Large intestine (tissue), 12 donors: ENCODE measurements around the gene C1orf116. TPM values are rescaled to one million over a fixed set of nuclear protein-coding genes. Genes with fewer than 3 reads are reported as not detected.

Experiments
- DNase-seq, 2 donors: peaks; one replicate each; pipeline versions ENCODE4 v3.0.0 to v3.0.0-alpha.2; 2013
- H3K27ac ChIP-seq: one replicate; pipeline ENCODE4 v1.5.1; 2013; ENCODE audit warnings: low read length
- H3K27me3 ChIP-seq: 2 replicates; pipeline ENCODE4 v1.6.1; 2013; ENCODE audit warnings: low read length; ENCODE audit not compliant: control insufficient read depth, insufficient read depth
- H3K36me3 ChIP-seq: 2 replicates; pipeline ENCODE4 v1.6.1; 2013; ENCODE audit warnings: low read length; ENCODE audit not compliant: control insufficient read depth, insufficient read depth
- H3K4me1 ChIP-seq: one replicate; pipeline ENCODE4 v1.6.1; 2013; ENCODE audit warnings: low read length; ENCODE audit not compliant: control insufficient read depth, insufficient read depth
- H3K4me3 ChIP-seq: one replicate; pipeline ENCODE4 v1.5.1; 2013; ENCODE audit warnings: low read length
- H3K9me3 ChIP-seq: one replicate; pipeline ENCODE4 v1.6.1; 2013; ENCODE audit warnings: mild to moderate bottlenecking, low read depth, low read length, moderate library complexity; ENCODE audit not compliant: control insufficient read depth
- WGBS: methylation state at CpG from one replicate; pipeline ENCODE4 v1.1.5; 2013; ENCODE audit warnings: low lambda C conversion rate; ENCODE audit not compliant: insufficient coverage; 5-methylcytosine and 5-hydroxymethylcytosine counted together
- long read RNA-seq, 11 donors: transcript quantifications; one replicate each; lab custom pipeline, GENCODE V29; 2026
- polyA plus RNA-seq: library from polyadenylated mRNA; unstranded; fragments of 120-200 nt; gene quantifications from one replicate; pipeline ENCODE4 v1.2.1, GENCODE V29; 2013

The C1orf116 gene
- polyA plus RNA-seq = 45.7 TPM
- long read RNA-seq, donor 1, full-length matches to known transcripts = 4 of 4 reads
- long read RNA-seq, donor 1, partial matches to known transcripts = 0 of 4 reads
- long read RNA-seq, donor 1, other reads (novel, unspliced or antisense) = 0 of 4 reads
- long read RNA-seq, donor 2, full-length matches to known transcripts = 14 of 14 reads
- long read RNA-seq, donor 2, partial matches to known transcripts = 0 of 14 reads
- long read RNA-seq, donor 2, other reads (novel, unspliced or antisense) = 0 of 14 reads
- long read RNA-seq, donor 3 = 0 reads
- long read RNA-seq, donor 4, full-length matches to known transcripts = 1 of 1 reads
- long read RNA-seq, donor 4, partial matches to known transcripts = 0 of 1 reads
- long read RNA-seq, donor 4, other reads (novel, unspliced or antisense) = 0 of 1 reads
- long read RNA-seq, donor 5, full-length matches to known transcripts = 1 of 1 reads
- long read RNA-seq, donor 5, partial matches to known transcripts = 0 of 1 reads
- long read RNA-seq, donor 5, other reads (novel, unspliced or antisense) = 0 of 1 reads
- long read RNA-seq, donor 6, full-length matches to known transcripts = 5 of 5 reads
- long read RNA-seq, donor 6, partial matches to known transcripts = 0 of 5 reads
- long read RNA-seq, donor 6, other reads (novel, unspliced or antisense) = 0 of 5 reads
- long read RNA-seq, donor 7, full-length matches to known transcripts = 1 of 1 reads
- long read RNA-seq, donor 7, partial matches to known transcripts = 0 of 1 reads
- long read RNA-seq, donor 7, other reads (novel, unspliced or antisense) = 0 of 1 reads
- long read RNA-seq, donor 8, full-length matches to known transcripts = 12 of 12 reads
- long read RNA-seq, donor 8, partial matches to known transcripts = 0 of 12 reads
- long read RNA-seq, donor 8, other reads (novel, unspliced or antisense) = 0 of 12 reads
- long read RNA-seq, donor 9, full-length matches to known transcripts = 2 of 2 reads
- long read RNA-seq, donor 9, partial matches to known transcripts = 0 of 2 reads
- long read RNA-seq, donor 9, other reads (novel, unspliced or antisense) = 0 of 2 reads
- long read RNA-seq, donor 10, full-length matches to known transcripts = 10 of 17 reads
- long read RNA-seq, donor 10, partial matches to known transcripts = 7 of 17 reads
- long read RNA-seq, donor 10, other reads (novel, unspliced or antisense) = 0 of 17 reads
- long read RNA-seq, donor 11, full-length matches to known transcripts = 2 of 2 reads
- long read RNA-seq, donor 11, partial matches to known transcripts = 0 of 2 reads
- long read RNA-seq, donor 11, other reads (novel, unspliced or antisense) = 0 of 2 reads

DNA sequence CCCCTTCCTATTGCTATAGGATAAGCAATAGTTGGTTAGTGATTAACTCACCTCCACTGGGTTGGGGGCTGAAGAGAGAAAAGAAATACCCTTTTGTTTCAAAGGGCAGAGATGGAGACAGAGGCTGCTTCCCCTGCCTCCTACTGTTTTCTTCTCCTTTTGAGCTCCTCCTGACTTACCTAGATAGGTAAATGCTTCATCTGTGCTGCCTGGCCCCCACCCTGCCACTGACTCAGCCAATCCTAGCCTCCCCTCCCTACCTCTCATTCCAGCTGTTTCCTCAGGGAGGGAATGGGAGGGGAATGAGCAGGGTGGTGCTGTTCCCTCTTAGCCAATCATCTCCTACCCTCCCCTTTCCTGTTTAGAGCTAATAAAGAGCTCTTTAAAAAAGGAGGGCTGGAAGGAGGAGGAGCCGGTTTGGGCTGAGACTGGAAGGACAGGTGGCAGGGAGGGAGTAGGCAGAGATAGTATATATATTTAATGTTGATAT is at the start of gene C1orf116:
TSS of gene C1orf116 (minus strand) at position 229 of the 490 bp plus-strand sequence. CDS start 5,158 bp downstream, outside the sequence.
- Histone ChIP-seq H3K36me3 (no peaks in the 10 kb centered on the region), H3K4me1 (peaks cover 35% of the 10 kb centered on the region), H3K27me3 (no peaks in the 10 kb centered on the region), H3K9me3 (no peaks in the 10 kb centered on the region), H3K4me3 (peak within 1 kb of the TSS; percentile 73), H3K27ac (peak within 1 kb of the TSS; percentile 99)
- no CpG with 5 or more reads among the region's 1 CpG for WGBS
- peak; percentile 94 to 98 for DNase-seq

DNA sequence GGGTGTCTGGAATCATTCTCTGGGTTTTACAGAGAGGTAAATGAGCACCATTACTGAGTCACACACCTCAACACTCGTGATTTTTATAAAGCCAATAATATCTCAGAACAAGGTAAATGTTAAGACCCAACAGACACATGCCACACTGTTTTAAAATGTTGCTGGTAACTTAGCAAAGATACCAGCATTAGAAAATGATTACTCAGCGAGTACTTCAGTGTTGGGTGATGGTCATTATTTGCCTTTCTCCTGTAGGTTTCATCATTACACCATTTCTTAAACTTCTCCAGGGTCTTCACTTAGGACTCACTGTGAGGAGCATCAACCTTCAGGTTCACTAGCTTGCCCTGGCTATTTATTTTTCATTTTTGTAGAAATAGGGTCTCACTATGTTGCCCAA is 49.2 kb upstream of the C1orf116 start:
- no peaks in the 10 kb centered on the region for H3K27me3 ChIP-seq
- H3K4me3 ChIP-seq = no peak overlapping the region
- H3K27ac ChIP-seq = no peak overlapping the region
- no CpG with 5 or more reads among the region's 2 CpGs for WGBS
- no peak for DNase-seq
- H3K36me3 ChIP-seq = peaks cover 14% of the 10 kb centered on the region
- no peaks in the 10 kb centered on the region for H3K4me1 ChIP-seq
- H3K9me3 ChIP-seq = no peaks in the 10 kb centered on the region

DNA sequence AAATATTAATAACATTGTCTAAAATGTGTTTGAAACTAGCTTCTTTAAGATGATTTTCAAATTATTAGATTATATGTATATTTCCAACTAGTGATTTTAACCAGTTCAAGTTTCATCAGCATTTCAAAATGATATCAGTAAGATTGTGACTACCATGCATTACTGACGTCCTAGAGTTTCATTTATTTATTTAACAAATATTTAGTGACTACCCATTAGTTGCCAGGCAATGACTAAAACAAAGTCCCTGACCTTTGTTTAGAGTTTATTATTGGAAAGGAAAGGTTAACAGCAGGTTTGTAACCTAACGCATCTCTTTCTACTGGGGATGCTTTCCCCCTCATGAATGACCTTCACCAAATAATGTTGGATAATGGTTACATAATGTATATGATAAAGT is 48.5 kb upstream of the C1orf116 start:
- H3K36me3 ChIP-seq = peaks cover 14% of the 10 kb centered on the region
- H3K4me3 ChIP-seq = no peak overlapping the region
- no peak for DNase-seq
- H3K9me3 ChIP-seq = no peaks in the 10 kb centered on the region
- WGBS = no CpG with 5 or more reads among the region's 2 CpGs
- H3K4me1 ChIP-seq = no peaks in the 10 kb centered on the region
- no peaks in the 10 kb centered on the region for H3K27me3 ChIP-seq
- no peak overlapping the region for H3K27ac ChIP-seq

- no peaks in the 10 kb centered on the region for H3K27me3 ChIP-seq
- H3K27ac ChIP-seq = no peak overlapping the region
- 100% methylated on average over 1 of the region's 6 CpGs for WGBS
- H3K9me3 ChIP-seq = no peaks in the 10 kb centered on the region
- DNase-seq = no peak
- H3K4me3 ChIP-seq = no peak overlapping the region
- no peaks in the 10 kb centered on the region for H3K4me1 ChIP-seq
- H3K36me3 ChIP-seq = peaks cover 18% of the 10 kb centered on the region
Observed at GRCh38 chr1:207079706-207080241, 47.2 kb upstream of the C1orf116 start.

DNA sequence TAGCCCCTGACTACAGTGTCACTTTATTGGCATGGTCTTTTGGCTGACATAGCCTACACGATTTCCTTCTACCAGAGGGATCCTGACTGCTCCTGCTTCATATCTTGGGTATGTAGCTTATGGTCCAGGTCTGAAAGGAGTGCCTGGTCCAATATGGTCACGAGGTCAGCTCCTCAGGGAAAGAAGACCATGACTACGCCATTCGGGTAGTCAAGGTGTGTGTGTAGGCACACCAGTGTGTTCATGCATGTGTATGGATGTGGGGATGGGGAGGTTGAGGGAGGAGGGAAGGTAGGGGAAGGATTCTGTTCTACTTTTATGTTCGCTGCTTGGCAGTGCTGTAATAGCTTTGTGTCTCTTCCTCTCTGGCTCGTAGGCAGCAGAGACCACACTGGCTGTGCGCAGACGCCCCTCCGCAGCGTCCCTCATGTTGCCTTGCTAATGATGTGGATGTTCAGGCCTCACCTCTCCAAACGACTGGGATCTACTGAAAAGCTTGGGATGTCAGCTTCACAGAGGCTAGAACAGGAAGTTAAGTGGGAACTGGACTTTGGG is 46.1 kb upstream of the C1orf116 start:
- no CpG with 5 or more reads among the region's 11 CpGs for WGBS
- no peak overlapping the region for H3K27ac ChIP-seq

GRCh38 chr1:207077470-207078377 is 45.2 kb upstream of the C1orf116 start:
- H3K27ac ChIP-seq = no peak overlapping the region
- 52% methylated on average over 2 of the region's 6 CpGs for WGBS

More for the DNA sequence above, 46.1 kb upstream of the C1orf116 start:
- DNase-seq = no peak
- H3K36me3 ChIP-seq = peaks cover 20% of the 10 kb centered on the region
- no peaks in the 10 kb centered on the region for H3K9me3 ChIP-seq
- no peaks in the 10 kb centered on the region for H3K27me3 ChIP-seq
- no peak overlapping the region for H3K4me3 ChIP-seq
- no peaks in the 10 kb centered on the region for H3K4me1 ChIP-seq

GRCh38 chr1:207077012-207077411 is 44.5 kb upstream of the C1orf116 start:
- Histone ChIP-seq H3K36me3 (peaks cover 32% of the 10 kb centered on the region), H3K27me3 (no peaks in the 10 kb centered on the region), H3K27ac (no peak overlapping the region), H3K4me3 (no peak overlapping the region), H3K9me3 (no peaks in the 10 kb centered on the region), H3K4me1 (no peaks in the 10 kb centered on the region)
- WGBS = 100% methylated on average over 1 of the region's 1 CpG
- no peak for DNase-seq

More at GRCh38 chr1:207077470-207078377, 45.2 kb upstream of the C1orf116 start:
- peaks cover 25% of the 10 kb centered on the region for H3K36me3 ChIP-seq
- no peaks in the 10 kb centered on the region for H3K9me3 ChIP-seq
- DNase-seq = peak; percentile 76 to 83
- no peaks in the 10 kb centered on the region for H3K27me3 ChIP-seq
- no peaks in the 10 kb centered on the region for H3K4me1 ChIP-seq
- no peak overlapping the region for H3K4me3 ChIP-seq

- WGBS = no CpG with 5 or more reads among the region's 5 CpGs
- no peak overlapping the region for H3K27ac ChIP-seq
- H3K4me1 ChIP-seq = no peaks in the 10 kb centered on the region
- no peak for DNase-seq
- H3K9me3 ChIP-seq = no peaks in the 10 kb centered on the region
- no peaks in the 10 kb centered on the region for H3K27me3 ChIP-seq
- H3K4me3 ChIP-seq = no peak overlapping the region
- peaks cover 38% of the 10 kb centered on the region for H3K36me3 ChIP-seq
Observed at GRCh38 chr1:207076181-207076955, 43.8 kb upstream of the C1orf116 start.
